ENCODE results near the gene KRTAP9-7. TPM values are rescaled to one million over a fixed set of nuclear protein-coding genes. Genes with fewer than 3 reads are reported as not detected.
"Not testable (repeated sequence)": the region's sequence is repeated elsewhere in the genome, so short reads cannot be mapped to it uniquely, and the experiment has no call there.

Gene KRTAP9-7
- total RNA-seq, 1 experiment from 2014 or later, result not detected

DNA sequence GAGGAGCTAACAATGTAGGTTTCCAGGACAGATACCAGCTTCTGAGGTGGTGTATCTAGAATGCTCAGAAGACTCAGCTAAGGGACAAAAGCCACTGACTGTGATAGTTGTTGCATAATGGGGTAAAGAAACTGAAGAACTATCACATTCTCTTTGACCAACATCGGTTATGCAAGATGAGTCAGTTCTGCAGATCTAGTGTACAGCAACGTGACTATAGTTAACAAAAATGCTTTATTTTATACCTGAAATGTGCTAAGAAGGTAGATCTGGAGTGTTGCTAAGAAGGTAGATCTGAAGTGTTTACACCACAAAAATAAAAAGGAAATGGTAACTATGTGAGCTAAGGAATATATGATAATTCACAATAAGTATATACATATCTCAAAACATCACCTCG, 7.8 kb upstream of the KRTAP9-7 start:
- H3K27ac ChIP-seq (ENCODE audit: low read length), result no peak overlapping the region
- no peaks in the 10 kb centered on the region for H3K4me1 ChIP-seq (ENCODE audit: control insufficient read depth, insufficient read depth, low read length)
- in situ Hi-C loops (cut with HindIII; ENCODE audit: low pct_unique_long_range_greater_than_20kb, low sequenced_read_pairs) (no loop called here), intact Hi-C loops (cut with micrococcal nuclease; ENCODE audit: unreplicated experiment) (no loop called here)
- CTCF ChIA-PET, result no interaction called here
- no peak overlapping the region for H3K4me3 ChIP-seq (ENCODE audit: low read depth in 2 of 2, low read length in 2 of 2)
- POLR2A ChIA-PET, result no interaction called here
- DNase-seq (ENCODE audit: low read depth, low spot score) (no peak), ATAC-seq (no peak)
- H3K36me3 ChIP-seq (ENCODE audit: control insufficient read depth, insufficient read depth, low read length), result no peaks in the 10 kb centered on the region
- TF ChIP-seq, protein P1, sequence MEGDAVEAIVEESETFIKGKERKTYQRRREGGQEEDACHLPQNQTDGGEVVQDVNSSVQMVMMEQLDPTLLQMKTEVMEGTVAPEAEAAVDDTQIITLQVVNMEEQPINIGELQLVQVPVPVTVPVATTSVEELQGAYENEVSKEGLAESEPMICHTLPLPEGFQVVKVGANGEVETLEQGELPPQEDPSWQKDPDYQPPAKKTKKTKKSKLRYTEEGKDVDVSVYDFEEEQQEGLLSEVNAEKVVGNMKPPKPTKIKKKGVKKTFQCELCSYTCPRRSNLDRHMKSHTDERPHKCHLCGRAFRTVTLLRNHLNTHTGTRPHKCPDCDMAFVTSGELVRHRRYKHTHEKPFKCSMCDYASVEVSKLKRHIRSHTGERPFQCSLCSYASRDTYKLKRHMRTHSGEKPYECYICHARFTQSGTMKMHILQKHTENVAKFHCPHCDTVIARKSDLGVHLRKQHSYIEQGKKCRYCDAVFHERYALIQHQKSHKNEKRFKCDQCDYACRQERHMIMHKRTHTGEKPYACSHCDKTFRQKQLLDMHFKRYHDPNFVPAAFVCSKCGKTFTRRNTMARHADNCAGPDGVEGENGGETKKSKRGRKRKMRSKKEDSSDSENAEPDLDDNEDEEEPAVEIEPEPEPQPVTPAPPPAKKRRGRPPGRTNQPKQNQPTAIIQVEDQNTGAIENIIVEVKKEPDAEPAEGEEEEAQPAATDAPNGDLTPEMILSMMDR (IDR thresholded peaks at IDR 0.05), result no peak
- TF ChIP-seq POLR2AphosphoS5 (IDR thresholded peaks at IDR 0.05; ENCODE audit: low read depth, low read length) (no peak), TCF7L2 (IDR thresholded peaks at IDR 0.05; ENCODE audit: low read depth, low read length) (no peak), SIN3A (IDR thresholded peaks at IDR 0.05; ENCODE audit: borderline replicate concordance, insufficient read depth, low read depth, low read length) (no peak)
- TF ChIP-seq, protein P2, sequence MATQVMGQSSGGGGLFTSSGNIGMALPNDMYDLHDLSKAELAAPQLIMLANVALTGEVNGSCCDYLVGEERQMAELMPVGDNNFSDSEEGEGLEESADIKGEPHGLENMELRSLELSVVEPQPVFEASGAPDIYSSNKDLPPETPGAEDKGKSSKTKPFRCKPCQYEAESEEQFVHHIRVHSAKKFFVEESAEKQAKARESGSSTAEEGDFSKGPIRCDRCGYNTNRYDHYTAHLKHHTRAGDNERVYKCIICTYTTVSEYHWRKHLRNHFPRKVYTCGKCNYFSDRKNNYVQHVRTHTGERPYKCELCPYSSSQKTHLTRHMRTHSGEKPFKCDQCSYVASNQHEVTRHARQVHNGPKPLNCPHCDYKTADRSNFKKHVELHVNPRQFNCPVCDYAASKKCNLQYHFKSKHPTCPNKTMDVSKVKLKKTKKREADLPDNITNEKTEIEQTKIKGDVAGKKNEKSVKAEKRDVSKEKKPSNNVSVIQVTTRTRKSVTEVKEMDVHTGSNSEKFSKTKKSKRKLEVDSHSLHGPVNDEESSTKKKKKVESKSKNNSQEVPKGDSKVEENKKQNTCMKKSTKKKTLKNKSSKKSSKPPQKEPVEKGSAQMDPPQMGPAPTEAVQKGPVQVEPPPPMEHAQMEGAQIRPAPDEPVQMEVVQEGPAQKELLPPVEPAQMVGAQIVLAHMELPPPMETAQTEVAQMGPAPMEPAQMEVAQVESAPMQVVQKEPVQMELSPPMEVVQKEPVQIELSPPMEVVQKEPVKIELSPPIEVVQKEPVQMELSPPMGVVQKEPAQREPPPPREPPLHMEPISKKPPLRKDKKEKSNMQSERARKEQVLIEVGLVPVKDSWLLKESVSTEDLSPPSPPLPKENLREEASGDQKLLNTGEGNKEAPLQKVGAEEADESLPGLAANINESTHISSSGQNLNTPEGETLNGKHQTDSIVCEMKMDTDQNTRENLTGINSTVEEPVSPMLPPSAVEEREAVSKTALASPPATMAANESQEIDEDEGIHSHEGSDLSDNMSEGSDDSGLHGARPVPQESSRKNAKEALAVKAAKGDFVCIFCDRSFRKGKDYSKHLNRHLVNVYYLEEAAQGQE (IDR thresholded peaks at IDR 0.05; ENCODE audit: insufficient read depth in 1 of 2, low read depth in 2 of 2, low read length in 1 of 2), result no peak
- H3K9me3 ChIP-seq (ENCODE audit: control insufficient read depth, insufficient read depth, low read depth, low read length), result no peaks in the 10 kb centered on the region
- no TSS peak for BruUV-seq (replicated peaks)
- H3K27me3 ChIP-seq (ENCODE audit: control insufficient read depth, insufficient read depth, low read length), result peaks cover 10% of the 10 kb centered on the region

DNA sequence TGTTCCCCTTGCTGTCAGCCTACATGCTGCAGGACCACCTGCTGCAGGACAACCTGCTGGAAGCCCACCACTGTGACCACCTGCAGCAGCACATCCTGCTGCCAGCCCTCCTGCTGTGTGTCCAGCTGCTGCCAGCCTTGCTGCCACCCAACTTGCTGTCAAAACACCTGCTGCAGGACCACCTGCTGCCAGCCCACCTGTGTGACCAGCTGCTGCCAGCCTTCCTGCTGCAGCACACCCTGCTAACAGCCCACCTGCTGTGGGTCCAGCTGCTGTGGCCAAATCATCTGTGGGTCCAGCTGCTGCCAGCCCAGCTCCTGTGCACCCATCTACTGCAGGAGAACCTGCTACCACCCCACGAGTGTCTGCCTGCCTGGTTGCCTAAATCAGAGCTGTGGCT, 4.2 kb upstream of the KRTAP9-7 start:
- CTCF ChIA-PET, POLR2A ChIA-PET: not testable (repeated sequence)

DNA sequence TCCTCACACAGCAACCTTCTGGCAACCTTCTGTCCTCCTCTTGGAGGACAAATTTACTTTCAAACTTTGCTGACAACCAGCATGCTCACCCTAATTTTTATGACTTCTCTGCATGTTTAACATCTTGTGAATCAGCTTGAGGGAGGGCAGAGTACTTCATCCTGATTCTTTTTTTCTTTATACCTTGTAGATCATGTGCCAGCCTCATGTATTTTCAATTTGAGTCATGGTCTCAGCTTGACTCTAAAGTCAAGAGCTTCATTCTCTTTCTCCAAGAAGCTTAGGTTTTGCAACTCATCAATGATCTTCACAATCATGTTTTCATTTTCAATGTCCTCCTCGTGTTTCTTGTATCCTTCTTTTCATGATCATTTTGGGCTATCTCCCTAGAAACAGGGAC, 3.6 kb upstream of the KRTAP9-7 start:
- BruUV-seq (replicated peaks), result no TSS peak
- H3K4me3 ChIP-seq (ENCODE audit: low read depth in 2 of 2, low read length in 2 of 2), result no peak overlapping the region
- H3K4me1 ChIP-seq (ENCODE audit: control insufficient read depth, insufficient read depth, low read length), result no peaks in the 10 kb centered on the region
- DNase-seq (ENCODE audit: low read depth, low spot score) (no peak), ATAC-seq (no peak)
- no peaks in the 10 kb centered on the region for H3K36me3 ChIP-seq (ENCODE audit: control insufficient read depth, insufficient read depth, low read length)
- CTCF ChIA-PET, result no interaction called here
- intact Hi-C loops (cut with micrococcal nuclease; ENCODE audit: unreplicated experiment) (no loop called here), in situ Hi-C loops (cut with HindIII; ENCODE audit: low pct_unique_long_range_greater_than_20kb, low sequenced_read_pairs) (no loop called here)
- H3K27ac ChIP-seq (ENCODE audit: low read length), result no peak overlapping the region
- H3K9me3 ChIP-seq (ENCODE audit: control insufficient read depth, insufficient read depth, low read depth, low read length), result no peaks in the 10 kb centered on the region
- POLR2A ChIA-PET, result no interaction called here
- TF ChIP-seq, protein P1 (IDR thresholded peaks at IDR 0.05), result no peak
- TF ChIP-seq POLR2AphosphoS5 (IDR thresholded peaks at IDR 0.05; ENCODE audit: low read depth, low read length), result no peak
- TF ChIP-seq, protein P2 (IDR thresholded peaks at IDR 0.05; ENCODE audit: insufficient read depth in 1 of 2, low read depth in 2 of 2, low read length in 1 of 2), result no peak
- H3K27me3 ChIP-seq (ENCODE audit: control insufficient read depth, insufficient read depth, low read length), result peaks cover 6% of the 10 kb centered on the region

More for the DNA sequence above, 4.2 kb upstream of the KRTAP9-7 start:
- H3K36me3 ChIP-seq (ENCODE audit: control insufficient read depth, insufficient read depth, low read length); DNase-seq (ENCODE audit: low read depth, low spot score); intact Hi-C loops (cut with micrococcal nuclease; ENCODE audit: unreplicated experiment); in situ Hi-C loops (cut with HindIII; ENCODE audit: low pct_unique_long_range_greater_than_20kb, low sequenced_read_pairs); BruUV-seq (replicated peaks); H3K9me3 ChIP-seq (ENCODE audit: control insufficient read depth, insufficient read depth, low read depth, low read length); H3K4me3 ChIP-seq (ENCODE audit: low read depth in 2 of 2, low read length in 2 of 2); ATAC-seq; H3K27me3 ChIP-seq (ENCODE audit: control insufficient read depth, insufficient read depth, low read length); H3K27ac ChIP-seq (ENCODE audit: low read length); H3K4me1 ChIP-seq (ENCODE audit: control insufficient read depth, insufficient read depth, low read length): not testable (repeated sequence)
